HG03575 (cell line): ENCODE data around the gene APPL1.

ENCODE experiments used
- ATAC-seq: cut with Tn5 transposase; IDR thresholded peaks from one replicate; pipeline ENCODE4 v1.9.1; 2021; ENCODE audit not compliant: unreplicated experiment, insufficient number of reproducible peaks, low FRiP score; ENCODE audit errors: extremely low read depth

Gene APPL1, protein sequence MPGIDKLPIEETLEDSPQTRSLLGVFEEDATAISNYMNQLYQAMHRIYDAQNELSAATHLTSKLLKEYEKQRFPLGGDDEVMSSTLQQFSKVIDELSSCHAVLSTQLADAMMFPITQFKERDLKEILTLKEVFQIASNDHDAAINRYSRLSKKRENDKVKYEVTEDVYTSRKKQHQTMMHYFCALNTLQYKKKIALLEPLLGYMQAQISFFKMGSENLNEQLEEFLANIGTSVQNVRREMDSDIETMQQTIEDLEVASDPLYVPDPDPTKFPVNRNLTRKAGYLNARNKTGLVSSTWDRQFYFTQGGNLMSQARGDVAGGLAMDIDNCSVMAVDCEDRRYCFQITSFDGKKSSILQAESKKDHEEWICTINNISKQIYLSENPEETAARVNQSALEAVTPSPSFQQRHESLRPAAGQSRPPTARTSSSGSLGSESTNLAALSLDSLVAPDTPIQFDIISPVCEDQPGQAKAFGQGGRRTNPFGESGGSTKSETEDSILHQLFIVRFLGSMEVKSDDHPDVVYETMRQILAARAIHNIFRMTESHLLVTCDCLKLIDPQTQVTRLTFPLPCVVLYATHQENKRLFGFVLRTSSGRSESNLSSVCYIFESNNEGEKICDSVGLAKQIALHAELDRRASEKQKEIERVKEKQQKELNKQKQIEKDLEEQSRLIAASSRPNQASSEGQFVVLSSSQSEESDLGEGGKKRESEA

DNA sequence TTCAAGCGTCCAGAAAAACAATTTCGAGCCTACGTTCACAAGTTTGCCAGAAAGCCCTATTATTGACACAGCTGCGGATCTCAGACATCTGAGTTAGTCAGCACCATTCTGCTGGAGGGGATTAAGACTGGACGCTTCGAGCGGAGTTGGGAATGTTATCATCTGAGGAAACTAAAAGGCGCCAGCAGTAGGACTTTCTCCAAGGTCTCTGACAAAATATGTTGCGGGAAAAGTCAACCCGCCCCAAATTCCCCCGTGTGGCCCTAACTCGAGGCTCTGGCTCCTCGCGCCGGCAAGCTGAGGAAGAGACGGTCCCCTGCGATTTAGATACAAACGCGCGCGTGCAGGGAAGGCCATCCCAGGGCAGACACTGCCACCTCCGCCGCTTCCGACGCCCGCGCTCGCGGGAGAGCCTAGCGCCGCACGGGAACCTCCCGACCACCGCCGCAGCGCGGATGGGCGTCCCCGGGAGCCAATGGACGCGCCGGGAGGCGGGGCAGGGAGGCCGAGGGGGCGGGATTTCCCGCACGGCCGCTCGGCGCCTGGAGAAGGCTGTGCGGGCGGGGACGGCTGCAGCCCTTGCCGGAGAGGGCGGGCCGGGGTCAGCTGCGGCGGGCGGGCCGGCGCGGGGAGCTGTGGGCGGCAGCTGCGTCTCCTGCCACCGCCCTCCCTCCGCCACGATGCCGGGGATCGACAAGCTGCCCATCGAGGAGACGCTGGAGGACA lies at the start of gene APPL1:
APPL1 (plus strand) TSS at position 526 of the 726 bp plus-strand sequence; CDS start at position 681, 155 bp downstream.
- ATAC-seq = peak; percentile 39

GRCh38 chr3:57179580-57180410 lies 47.7 kb upstream of the APPL1 start:
- ATAC-seq = no peak

DNA sequence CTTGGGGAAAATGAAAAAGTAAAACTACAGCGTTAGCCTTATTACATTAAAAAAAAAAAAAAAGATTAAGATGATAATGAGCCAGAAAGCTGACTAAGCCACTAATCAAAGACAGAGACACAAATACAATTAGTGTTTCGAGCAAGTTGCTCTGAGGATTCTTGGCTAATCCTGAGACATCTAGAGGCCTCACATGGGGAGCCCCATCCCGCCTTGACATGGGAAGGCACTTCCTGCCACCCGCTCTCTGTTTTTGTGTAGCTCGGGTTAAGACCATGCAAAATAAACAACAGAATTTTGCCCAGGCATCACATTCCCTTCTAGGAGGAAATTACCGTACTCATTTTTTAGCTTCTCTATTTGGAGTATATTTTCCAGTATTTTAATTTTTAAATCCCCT lies 43.0 kb upstream of the APPL1 start:
- ATAC-seq = no peak

DNA sequence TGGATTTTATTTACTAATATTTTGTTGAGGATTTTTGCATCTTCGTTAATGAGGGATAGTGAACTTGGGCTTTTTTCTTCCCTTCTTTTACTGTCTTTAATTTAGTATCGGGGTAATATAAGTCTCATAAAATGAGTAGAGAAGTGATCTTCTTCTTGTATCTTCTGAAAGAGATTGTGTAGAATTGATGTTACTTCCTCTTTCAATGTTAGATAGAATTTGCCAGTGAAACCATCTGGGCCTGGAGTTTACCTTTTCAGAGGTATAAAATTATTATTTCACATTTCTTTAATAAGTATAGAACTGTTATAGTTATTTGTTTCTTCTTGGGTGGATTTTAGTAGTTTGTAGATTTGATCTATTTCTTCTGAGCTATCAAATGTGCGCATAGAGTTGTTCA lies 35.5 kb upstream of the APPL1 start:
- no peak for ATAC-seq

DNA sequence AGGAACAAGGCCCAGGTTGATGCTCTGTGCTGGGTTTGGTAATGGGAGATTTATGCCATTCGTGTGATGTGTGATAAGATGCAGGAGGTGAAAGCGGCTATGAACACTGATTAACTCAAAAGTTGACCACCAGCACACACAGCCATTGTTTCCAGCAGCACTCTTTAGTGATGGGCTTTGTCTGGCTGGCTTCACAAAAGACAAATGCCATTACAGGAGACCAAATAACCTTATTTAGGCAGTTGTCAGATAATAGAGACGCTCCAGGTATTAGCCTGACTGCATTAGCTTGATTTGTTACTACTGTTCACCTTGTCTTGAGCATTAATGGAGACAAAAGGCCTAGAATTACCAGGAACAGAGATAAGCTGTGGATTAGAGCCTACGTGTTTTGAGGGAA lies 32.9 kb upstream of the APPL1 start:
- ATAC-seq = no peak

DNA sequence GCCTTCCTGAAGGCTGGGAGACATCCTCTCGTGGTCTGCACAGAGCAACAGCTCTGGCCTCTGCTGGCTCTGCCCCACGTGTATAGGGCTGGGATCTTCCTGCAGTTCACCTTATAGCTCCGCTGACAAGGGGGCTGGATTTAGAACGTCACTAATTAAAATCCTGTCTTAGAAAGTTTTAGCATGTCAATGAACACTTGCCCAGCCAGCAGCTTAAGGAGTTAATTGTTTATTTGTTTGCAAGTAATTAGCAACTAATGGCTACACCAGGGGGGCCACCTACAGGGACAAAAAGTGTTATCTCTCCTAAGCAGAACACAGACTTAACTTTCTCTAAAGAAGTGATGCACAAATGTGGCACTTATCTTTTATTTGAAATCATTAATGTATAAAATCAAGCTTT lies 27.6 kb upstream of the APPL1 start, which contains the start of gene HESX1:
HESX1 (minus strand) TSS at position 84 of the 403 bp plus-strand sequence; CDS start at position 24, 60 bp downstream.
- ATAC-seq = no peak

- ATAC-seq = no peak
These were observed 21.1 kb upstream of the APPL1 start for GRCh38 chr3:57206423-57206822.

GRCh38 chr3:57221883-57222282 lies 5.6 kb upstream of the APPL1 start:
- no peak for ATAC-seq

- ATAC-seq = no peak
These were observed 2.7 kb upstream of the APPL1 start for GRCh38 chr3:57224856-57225255.

DNA sequence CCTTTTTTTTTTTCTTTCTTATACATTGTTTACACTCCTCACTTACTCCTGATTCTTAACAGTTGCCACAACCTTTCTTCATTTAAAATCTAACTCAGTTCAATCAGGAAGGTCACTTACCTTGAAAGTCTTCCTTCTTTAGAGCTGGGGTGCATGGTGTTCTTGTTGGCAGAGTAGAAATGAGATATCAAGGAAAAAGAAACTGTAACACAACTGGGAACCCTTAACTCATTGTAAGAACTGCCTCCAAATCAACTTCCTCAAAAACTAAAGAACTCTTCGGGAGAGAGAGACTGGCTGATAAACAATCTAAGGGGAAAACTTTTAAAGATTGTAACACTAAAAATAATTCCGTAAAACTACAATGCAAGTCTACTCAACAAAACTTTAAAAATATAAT lies 1.4 kb upstream of the APPL1 start:
- ATAC-seq = no peak

GRCh38 chr3:57227930-57228751 lies 612 bp downstream of the APPL1 start:
- ATAC-seq = no peak

GRCh38 chr3:57230006-57230405 lies 2.5 kb downstream of the APPL1 start:
- no peak for ATAC-seq

DNA sequence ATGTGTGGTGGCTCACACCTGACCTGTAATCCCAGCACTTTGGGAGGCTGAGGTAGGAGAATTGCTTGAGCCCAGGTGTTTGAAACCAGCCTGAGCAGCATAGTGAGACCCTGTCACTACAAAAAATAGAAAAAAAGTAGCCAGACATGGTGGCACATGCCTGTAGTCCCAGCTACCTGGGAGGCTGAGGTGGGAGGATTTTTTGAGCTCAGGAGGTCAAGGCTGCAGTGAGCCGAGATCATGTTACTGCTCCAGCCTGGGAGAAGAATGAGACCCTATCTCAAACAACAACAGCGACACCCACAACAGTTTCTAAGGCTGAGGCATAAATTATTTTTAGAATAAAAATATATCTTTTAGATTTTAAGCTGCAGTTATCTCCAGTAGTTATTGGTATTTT lies 6.3 kb downstream of the APPL1 start:
- no peak for ATAC-seq

DNA sequence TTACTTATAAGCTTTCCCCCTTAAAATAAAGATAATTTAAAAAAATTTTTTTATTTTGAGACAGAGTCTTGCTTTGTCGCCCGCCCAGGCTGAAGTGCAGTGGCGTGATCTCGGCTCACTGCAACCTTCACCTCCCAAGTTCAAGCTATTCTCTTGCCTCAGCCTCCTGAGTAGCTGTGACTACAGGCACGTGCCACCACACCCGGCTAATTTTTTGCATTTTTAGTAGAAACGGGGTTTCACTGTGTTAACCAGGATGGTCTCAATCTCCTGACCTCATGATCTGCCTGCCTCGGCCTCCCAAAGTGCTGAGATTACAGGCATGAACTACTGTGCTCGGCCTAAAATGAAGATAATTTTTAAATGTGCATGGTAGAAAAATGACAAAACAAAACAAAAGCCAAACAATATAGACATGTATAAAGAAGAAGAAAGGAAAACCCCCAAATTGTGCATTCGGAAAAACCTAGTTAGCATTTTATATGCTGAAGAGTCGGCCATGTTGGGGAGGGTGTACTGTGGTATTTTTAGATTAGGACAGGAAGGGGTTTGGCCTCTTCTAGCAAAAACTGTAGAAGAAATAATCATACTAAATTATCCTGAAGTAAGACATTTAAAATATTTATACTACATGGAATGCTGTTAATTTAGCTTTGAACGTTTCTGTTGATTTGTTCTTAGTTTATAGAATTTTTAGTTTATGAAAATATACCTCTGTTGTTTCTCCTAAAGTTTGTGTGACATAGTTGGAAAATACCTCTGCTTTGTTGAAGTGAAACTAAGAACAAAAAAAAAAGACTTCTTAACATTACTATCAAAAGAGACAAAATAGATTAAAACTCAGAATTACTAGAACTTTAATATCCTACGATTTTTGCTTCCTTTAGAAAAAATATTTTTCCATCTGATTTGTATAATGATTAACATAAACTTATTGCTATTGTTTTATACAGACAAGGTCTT lies 7.4 kb downstream of the APPL1 start:
- ATAC-seq = no peak

- ATAC-seq = no peak
These were observed 17.4 kb downstream of the APPL1 start for GRCh38 chr3:57244946-57245345.

DNA sequence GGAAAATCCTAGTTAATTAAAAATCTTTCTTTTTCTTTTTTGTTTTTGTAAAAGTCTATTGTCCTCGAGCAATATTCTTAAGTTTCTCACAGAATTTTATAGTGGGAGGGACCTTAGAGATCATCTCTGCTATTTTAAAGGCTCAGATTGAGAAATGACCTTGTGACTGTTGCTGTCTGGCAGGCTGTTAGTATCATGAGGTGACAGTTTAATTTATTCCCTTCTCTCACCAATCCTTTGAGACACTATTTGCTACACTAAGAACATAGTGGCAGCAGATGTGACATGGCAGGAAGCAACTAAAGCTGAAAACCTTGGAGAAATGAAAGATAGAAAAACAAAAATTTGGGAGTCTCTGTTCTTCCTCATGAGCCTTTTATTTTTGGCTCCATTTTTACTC lies 24.9 kb downstream of the APPL1 start:
- ATAC-seq = no peak

DNA sequence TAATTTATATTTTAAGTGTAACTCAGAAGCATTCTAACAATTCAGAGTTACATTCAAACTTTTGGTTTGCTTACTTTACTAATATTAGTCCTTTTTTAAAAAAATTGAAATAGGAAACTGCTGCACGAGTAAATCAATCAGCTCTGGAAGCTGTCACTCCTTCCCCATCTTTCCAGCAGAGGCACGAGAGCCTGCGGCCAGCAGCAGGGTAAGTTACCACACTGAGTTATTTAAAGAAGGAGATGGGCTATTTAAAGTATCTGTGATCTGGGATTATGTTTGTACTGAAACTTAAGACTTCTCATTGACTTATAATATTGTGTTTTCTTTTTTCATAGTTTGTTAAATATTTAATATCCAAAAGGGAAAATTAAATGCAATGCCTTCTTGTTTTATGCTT lies 29.3 kb downstream of the APPL1 start:
- ATAC-seq = no peak
